RWPE2 (cell line): ENCODE data around the gene ANKRD16.

ENCODE experiments used
- ATAC-seq: fragments of 200-7000 bp; cut with Tn5 transposase; 3 replicates; pipeline ENCODE4 v1.9.1; 2021; ENCODE audit warnings: low read depth
- DNase-seq: peaks from one replicate; pipeline ENCODE4 v3.0.0-alpha.2; 2020; ENCODE audit warnings: low spot score
- H3K27ac ChIP-seq: fragments of 450-650 bp; 2 replicates; pipeline ENCODE4 v1.5.1; 2017; ENCODE audit warnings: mild to moderate bottlenecking; ENCODE audit not compliant: poor library complexity, severe bottlenecking
- H3K27me3 ChIP-seq: fragments of 250-450 bp; sonication (Bioruptor Pico); 2 replicates; pipeline ENCODE4 v1.5.1; 2021; ENCODE audit warnings: mild to moderate bottlenecking, moderate library complexity; ENCODE audit not compliant: insufficient read depth, poor library complexity, severe bottlenecking
- H3K36me3 ChIP-seq: fragments of 250-450 bp; sonication (Bioruptor Pico); 2 replicates; pipeline ENCODE4 v1.5.1; 2020; ENCODE audit warnings: low read depth, mild to moderate bottlenecking, moderate library complexity
- H3K4me1 ChIP-seq: fragments of 250-450 bp; sonication (Bioruptor Pico); 2 replicates; pipeline ENCODE4 v1.5.1; 2021; ENCODE audit warnings: mild to moderate bottlenecking, moderate library complexity; ENCODE audit not compliant: insufficient read depth, poor library complexity, severe bottlenecking
- H3K4me3 ChIP-seq: fragments of 250-450 bp; sonication (Bioruptor Pico); 2 replicates; pipeline ENCODE4 v1.5.1; 2021; ENCODE audit warnings: mild to moderate bottlenecking, moderate library complexity; ENCODE audit not compliant: severe bottlenecking
- H3K9me3 ChIP-seq: fragments of 250-450 bp; sonication (Bioruptor Pico); 2 replicates; pipeline ENCODE4 v1.5.1; 2021; ENCODE audit warnings: mild to moderate bottlenecking, moderate library complexity; ENCODE audit not compliant: severe bottlenecking
- TF ChIP-seq, protein P1 (sequence below): fragments of 450-650 bp; IDR thresholded peaks from one replicate; pipeline ENCODE4 v1.5.1; 2017; ENCODE audit warnings: mild to moderate bottlenecking, moderate library complexity; ENCODE audit not compliant: poor library complexity, severe bottlenecking

Gene ANKRD16

DNA sequence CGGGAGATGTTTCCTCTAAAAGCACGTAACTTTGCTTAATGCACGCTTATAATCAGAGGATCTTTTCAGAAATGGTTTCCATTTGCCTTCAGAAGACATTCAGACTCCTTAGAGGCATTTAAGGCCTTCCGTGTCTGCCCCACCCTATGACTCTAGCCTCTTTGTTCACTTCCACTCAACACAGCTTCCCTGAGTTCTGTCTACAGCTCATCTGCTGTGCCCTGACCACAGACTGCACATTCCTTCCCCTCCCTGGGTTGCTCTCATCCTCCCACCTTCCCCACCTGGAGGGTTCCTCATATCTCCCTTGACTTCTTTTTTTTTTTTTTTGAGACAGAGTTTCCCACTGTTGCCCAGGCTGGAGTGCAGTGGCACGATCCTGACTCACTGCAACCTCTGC lies 17.0 kb upstream of the ANKRD16 start:
- Histone ChIP-seq H3K27me3 (no peaks in the 10 kb centered on the region), H3K4me3 (no peak overlapping the region), H3K9me3 (no peaks in the 10 kb centered on the region), H3K4me1 (no peaks in the 10 kb centered on the region), H3K36me3 (peaks cover 31% of the 10 kb centered on the region), H3K27ac (no peak overlapping the region)
- TF ChIP-seq, protein P1, sequence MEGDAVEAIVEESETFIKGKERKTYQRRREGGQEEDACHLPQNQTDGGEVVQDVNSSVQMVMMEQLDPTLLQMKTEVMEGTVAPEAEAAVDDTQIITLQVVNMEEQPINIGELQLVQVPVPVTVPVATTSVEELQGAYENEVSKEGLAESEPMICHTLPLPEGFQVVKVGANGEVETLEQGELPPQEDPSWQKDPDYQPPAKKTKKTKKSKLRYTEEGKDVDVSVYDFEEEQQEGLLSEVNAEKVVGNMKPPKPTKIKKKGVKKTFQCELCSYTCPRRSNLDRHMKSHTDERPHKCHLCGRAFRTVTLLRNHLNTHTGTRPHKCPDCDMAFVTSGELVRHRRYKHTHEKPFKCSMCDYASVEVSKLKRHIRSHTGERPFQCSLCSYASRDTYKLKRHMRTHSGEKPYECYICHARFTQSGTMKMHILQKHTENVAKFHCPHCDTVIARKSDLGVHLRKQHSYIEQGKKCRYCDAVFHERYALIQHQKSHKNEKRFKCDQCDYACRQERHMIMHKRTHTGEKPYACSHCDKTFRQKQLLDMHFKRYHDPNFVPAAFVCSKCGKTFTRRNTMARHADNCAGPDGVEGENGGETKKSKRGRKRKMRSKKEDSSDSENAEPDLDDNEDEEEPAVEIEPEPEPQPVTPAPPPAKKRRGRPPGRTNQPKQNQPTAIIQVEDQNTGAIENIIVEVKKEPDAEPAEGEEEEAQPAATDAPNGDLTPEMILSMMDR, result no peak
- DNase-seq (no peak), ATAC-seq (no peak)

DNA sequence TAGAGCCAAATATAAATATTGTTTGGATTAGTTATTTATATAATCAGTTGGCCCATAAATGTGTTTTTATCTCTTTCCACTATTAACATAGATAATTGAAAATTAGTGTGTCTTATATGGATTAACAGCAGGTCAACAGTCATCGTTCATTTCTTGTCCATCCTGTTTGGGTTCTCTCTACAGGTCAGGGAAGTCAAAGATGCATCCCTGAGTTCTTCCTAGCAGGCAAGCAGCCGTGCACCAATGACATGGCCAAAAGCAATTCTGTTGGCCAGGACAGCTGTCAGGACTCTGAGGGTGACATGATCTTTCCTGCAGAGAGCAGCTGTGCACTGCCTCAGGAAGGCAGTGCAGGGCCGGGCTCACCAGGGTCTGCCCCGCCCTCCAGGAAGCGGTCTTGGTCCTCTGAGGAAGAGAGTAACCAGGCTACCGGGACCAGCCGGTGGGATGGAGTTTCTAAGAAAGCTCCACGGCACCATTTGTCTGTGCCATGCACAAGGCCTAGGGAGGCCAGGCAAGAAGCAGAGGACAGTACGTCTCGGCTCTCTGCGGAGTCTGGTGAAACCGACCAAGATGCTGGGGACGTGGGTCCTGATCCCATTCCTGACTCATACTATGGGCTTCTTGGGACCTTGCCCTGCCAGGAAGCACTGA lies 16.3 kb upstream of the ANKRD16 start:
- H3K4me3 ChIP-seq, result no peak overlapping the region
- H3K27me3 ChIP-seq, result no peaks in the 10 kb centered on the region
- H3K27ac ChIP-seq, result no peak overlapping the region
- no peaks in the 10 kb centered on the region for H3K4me1 ChIP-seq
- TF ChIP-seq, protein P1, result no peak
- DNase-seq (no peak), ATAC-seq (no peak)
- H3K36me3 ChIP-seq, result peaks cover 26% of the 10 kb centered on the region
- H3K9me3 ChIP-seq, result no peaks in the 10 kb centered on the region

DNA sequence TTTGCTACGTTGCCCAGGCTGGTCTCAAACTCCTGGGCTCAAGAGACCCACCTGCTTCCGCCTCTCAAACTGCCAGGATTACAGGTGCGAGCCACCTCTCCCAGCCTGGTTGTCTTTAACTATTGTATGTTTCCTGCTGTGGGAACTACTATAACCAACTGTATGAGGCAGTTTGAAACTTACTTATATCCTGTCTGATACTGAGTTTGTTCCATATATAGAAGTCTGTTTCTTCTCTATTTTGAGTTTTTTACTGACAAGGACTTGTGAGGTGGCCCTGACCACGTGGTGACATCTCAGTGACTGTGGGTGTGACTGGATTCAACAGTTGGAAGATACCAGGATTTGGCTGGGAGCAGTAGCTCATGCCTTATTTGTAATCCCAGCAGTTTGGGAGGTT lies 14.5 kb upstream of the ANKRD16 start:
- H3K9me3 ChIP-seq, result no peaks in the 10 kb centered on the region
- H3K27me3 ChIP-seq, result no peaks in the 10 kb centered on the region
- H3K4me1 ChIP-seq, result no peaks in the 10 kb centered on the region
- TF ChIP-seq, protein P1, result no peak
- no peak for DNase-seq
- ATAC-seq, result no peak
- peaks cover 9% of the 10 kb centered on the region for H3K36me3 ChIP-seq
- H3K4me3 ChIP-seq, result no peak overlapping the region
- no peak overlapping the region for H3K27ac ChIP-seq

DNA sequence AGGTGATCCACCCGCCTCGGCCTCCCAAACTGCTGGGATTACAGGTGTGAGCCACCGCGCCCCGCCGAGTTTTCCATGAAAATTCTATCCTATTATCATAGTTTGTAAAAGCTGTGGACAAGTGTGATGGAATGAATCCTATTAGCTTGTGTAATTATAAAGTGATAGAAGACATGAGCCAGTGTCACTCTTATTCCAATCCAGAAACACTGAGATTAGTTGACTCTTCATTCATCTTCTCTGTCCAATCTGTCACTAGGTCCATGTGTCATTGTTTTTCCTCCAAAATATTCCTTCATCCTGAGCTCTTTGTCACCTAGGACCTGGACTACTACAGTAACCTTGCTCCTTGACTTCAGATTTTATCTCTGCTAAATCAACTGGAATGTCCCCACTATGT lies 13.9 kb upstream of the ANKRD16 start:
- no peak for ATAC-seq
- no peak for DNase-seq
- H3K9me3 ChIP-seq, result no peaks in the 10 kb centered on the region
- no peaks in the 10 kb centered on the region for H3K27me3 ChIP-seq
- TF ChIP-seq, protein P1, result no peak
- H3K27ac ChIP-seq, result no peak overlapping the region
- H3K36me3 ChIP-seq, result peaks cover 3% of the 10 kb centered on the region
- no peak overlapping the region for H3K4me3 ChIP-seq
- H3K4me1 ChIP-seq, result no peaks in the 10 kb centered on the region

DNA sequence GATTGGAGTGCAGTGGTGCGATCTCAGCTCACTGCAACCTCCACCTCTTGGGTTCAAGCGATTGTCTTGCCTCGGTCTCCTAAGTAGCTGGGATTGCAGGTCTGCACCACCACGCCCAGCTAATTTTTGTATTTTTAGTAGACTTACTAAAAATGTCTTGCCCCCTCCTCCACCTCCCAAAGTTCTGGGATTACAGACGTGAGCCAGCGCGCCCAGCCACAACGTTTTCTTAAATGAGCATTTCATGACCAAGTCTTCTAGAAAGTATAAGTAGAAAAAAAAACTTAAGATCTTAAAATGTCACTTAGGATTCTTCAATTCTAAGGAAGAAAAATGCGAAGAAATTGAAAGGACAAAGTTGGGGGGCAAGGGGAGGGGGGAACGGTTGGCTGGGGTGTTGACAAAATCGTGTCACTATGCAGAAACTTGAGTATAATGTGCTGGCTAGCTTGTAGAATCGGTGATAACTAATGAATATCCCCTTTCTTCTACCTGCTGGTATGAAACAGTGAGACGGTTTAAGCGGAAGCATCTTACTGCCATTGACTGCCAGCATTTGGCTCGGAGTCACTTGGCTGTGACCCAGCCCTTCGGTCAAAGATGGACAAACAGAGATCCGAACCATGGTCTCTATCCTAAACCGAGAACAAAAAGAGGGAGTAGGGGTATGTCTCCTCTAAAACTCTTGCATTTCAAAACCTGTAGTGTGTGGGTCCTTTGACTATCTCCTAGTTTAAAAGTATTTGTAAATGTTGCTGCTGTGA lies 13.0 kb upstream of the ANKRD16 start:
- Histone ChIP-seq H3K27ac (no peak overlapping the region), H3K27me3 (no peaks in the 10 kb centered on the region), H3K4me3 (no peak overlapping the region), H3K9me3 (no peaks in the 10 kb centered on the region), H3K4me1 (no peaks in the 10 kb centered on the region), H3K36me3 (peaks cover 3% of the 10 kb centered on the region)
- DNase-seq (no peak), ATAC-seq (no peak)
- TF ChIP-seq, protein P1, result no peak
